SK-MEL-5 (cell line): Measurements from ENCODE around the gene KLF13. TPM values are rescaled to one million over a fixed set of nuclear protein-coding genes. Genes with fewer than 3 reads are reported as not detected.

Experiments
- DNase-seq: peaks from one replicate; pipeline ENCODE4 v3.0.0-alpha.2; 2016; ENCODE audit warnings: low read depth, low spot score
- in situ Hi-C: cut with HindIII; loops from 2 replicates; pipeline ENCODE4 v1.10.0; 2016; ENCODE audit warnings: low sequenced_read_pairs, high pct_unique_total_duplicates, low pct_unique_long_range_greater_than_20kb
- total RNA-seq: library from RNA; depleted of rRNA; stranded (reverse); fragments of >200 nt; shearing (Covaris generic); gene quantifications from 2 replicates; pipeline ENCODE4 v1.2.3, GENCODE V29; 2014

The KLF13 gene
- total RNA-seq, 1 experiment from 2014 or later, result 17.3 TPM

DNA sequence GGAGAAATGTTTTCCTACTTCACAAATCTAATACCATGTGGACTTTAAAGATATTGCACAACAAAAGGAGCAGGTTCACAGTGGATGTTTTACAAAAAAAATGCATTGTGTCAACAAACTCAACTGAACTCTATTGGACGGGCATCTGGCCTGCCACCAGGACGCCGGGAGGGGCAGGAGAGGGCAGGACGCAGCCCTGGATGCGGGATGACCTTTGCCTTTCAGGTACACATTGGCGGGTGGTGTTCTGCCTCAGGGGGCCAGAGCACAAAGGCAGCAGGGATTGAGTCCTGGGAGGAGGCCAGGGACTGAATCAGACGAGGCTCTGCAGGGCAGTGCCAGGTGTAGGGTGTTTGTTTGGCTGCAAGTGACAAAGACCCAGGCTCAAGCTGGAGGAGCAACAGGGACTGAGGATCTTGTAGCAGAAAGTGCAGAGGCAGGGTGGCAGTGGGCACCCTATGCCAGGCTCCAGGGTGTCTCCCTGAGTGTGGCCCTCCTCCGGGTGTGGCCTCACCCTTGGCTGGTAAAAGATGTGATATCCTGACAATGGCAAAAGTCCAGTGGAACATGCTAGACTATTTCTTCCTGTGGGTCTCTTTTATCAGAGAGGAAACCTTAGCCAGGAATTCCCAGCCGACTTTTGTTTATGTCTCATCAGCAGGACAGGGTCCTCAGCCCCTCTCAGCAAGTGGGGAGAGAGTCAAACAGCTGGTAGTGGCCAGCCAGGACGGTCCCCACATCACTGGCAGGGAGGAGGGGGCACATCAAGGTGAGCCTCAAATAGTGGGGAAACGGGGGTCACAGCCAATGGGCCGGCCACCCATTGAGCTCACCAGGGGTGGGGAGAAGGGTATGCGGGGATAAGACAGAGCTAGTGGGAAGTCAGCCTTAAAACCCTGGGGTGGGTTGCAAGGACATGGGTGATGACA, 29.7 kb upstream of the KLF13 start:
- no peak for DNase-seq
- in situ Hi-C loops, result no loop called here

DNA sequence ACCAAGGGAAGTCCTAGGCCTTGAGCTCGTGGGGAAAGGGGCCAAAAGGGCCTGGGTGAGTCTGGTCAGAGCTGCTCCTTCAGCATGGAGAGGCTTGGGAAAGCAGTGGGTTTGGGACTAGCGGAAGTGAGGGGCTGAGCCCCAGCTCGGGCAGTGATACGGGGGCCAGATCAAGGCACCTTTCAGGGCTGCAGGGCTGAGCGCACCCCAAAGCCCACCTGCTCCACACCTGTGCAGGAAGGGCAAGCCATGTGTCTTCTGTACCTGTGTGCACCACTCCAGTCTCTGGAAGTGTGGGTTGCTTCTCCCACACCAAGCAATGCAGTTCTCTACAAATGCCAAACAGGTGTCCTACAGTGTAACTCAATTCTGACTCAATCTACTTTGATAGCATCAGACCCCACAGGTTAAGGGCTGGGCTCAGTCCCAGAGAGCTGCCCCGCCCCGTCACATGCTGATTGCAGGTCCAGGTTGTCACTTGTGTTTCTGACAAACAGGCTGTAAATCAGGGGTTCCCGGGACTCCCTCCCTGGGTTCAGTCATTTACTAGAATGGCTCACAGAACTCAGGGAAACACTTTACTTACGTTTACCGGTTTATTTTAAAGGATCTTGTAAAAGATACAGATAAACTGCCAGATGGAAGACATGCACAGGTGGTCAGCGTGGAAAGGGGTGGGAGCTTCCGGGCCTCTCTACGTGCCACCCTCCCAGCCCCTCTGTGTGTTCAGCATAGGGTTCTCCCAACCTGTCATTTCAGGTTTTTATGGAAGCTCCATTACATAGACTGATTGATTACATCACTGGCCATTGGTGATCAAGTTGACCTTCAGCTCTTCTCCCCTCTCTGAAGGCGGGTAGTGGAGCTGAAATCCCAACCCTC, 28.8 kb upstream of the KLF13 start:
- no peak for DNase-seq
- in situ Hi-C loops, result no loop called here

DNA sequence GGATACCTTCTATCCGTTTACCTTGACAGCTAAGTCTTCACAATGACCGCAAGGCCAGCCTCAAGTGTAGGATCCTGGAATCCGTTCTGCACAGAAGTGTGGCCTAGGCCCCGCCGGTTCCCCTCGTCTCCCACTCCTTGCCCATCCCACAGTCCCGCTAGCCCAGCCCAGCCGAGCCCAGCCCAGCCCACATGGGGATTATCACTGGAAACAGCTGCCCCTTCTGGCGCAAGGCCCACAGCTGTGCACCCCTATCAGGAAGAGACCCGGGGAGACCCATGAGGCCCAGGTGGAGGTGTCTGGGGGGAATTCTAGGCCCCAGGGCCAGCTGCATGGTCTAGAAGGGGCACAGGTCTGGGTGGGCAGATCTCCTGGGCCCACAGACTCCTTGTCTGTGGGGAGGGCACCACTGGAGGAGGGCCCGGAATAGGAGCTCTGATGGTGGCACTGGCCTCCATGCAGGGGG, 27.9 kb upstream of the KLF13 start:
- in situ Hi-C loops, result no loop called here
- no peak for DNase-seq

DNA sequence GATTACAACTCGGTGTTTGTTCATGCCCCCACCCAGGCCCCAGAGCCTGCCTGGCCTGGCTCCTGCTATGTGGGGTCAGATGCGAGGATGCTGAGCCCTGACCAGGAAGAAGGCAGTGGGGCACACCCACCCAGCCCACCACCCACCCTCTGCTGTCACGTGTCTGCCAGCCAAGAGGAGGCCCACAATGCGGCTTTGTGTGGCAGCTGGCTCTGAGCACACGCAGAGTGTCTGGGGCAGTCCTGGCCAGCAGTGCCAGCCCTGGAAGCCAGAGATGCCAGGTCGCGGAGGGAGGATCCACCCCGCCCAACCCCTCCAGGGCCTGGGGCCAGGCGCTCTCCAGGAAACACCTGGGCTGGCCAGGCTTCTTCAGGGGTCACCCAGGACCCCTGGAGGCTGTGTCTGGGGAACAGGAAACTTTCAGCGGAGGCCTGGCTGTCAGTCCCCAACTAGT, 26.4 kb upstream of the KLF13 start:
- DNase-seq, result peak; percentile 54
- in situ Hi-C loops, result no loop called here

DNA sequence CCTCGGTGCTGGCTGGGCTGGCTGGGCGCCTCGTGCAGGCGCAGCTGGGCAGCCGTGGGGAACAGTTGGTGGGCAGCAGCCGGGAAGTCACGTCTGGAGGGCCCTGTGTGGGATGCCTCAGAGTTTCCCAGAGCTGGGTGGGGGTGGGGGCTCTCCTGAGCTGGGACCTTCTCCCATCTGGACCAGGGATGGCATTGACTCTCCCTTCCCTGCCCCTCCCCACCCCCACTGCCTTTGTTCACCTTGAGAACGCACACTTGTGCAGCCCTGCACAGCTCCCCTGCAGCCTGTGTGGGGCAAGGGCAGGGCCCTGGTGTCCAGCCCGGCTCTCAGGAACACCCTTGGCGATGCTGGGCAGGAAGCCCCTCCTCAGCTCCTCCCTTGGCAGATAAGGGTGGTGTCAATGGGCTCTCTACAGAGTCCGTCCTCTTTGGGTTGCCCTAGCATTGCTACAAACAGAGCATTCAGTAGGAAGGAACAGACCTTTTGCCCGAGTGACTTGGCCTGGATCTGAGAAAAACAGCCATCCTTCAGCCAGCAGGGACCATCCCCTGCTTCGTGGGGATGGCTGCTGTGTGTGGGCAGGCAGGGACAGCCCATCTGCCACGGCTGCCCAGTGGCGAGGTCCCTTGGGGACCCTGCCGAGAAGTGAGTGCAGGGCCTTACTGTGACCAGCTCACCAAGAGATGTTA, 25.5 kb upstream of the KLF13 start:
- DNase-seq, result no peak
- in situ Hi-C loops, result no loop called here

DNA sequence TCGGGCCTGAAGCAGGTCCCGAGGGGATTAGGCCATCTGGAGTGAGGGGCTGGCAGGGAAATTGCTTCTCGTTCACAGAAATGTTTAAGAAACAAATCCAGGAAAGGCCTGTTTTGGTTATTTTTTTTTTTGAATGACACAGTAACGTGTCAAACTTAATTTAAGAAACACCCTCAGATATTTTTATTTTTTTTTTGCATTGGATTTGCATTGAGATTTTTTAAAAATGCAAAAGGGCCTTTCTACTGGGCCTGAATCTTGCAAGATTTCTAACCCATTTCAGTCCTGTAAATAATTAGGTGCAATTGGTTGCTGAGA, 25.0 kb upstream of the KLF13 start:
- in situ Hi-C loops, result no loop called here
- DNase-seq, result no peak

DNA sequence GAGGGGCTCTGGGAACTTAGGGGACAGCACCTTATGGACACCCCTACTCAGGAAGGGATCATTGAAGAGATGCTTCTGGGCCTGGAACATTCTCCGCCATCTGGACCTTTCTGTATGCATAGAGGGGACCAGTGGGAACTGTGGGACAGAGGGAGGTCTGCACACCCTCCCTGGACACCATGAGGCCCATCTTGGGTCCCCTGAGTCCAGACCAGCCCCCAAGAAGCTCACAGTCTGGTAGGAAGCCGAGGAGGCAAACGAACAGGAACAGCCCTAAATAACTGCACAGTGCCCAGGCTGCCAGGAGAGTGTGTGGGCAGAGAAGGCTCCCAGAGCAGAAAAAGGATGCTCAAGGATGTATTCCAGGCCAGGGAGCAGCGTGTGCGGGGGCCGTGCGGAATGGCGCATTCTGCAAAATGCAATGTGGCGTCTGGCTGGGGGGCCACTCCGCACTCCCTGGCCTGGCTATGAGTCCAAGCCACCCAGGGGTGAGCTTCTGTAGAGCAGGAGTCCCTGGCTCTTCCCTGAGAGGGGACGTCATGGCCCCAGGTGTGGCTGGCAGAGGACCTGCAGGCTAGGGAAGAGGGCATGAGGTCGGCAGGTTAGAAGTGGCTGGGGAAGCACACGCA, 24.5 kb upstream of the KLF13 start:
- in situ Hi-C loops, result no loop called here
- DNase-seq, result no peak

DNA sequence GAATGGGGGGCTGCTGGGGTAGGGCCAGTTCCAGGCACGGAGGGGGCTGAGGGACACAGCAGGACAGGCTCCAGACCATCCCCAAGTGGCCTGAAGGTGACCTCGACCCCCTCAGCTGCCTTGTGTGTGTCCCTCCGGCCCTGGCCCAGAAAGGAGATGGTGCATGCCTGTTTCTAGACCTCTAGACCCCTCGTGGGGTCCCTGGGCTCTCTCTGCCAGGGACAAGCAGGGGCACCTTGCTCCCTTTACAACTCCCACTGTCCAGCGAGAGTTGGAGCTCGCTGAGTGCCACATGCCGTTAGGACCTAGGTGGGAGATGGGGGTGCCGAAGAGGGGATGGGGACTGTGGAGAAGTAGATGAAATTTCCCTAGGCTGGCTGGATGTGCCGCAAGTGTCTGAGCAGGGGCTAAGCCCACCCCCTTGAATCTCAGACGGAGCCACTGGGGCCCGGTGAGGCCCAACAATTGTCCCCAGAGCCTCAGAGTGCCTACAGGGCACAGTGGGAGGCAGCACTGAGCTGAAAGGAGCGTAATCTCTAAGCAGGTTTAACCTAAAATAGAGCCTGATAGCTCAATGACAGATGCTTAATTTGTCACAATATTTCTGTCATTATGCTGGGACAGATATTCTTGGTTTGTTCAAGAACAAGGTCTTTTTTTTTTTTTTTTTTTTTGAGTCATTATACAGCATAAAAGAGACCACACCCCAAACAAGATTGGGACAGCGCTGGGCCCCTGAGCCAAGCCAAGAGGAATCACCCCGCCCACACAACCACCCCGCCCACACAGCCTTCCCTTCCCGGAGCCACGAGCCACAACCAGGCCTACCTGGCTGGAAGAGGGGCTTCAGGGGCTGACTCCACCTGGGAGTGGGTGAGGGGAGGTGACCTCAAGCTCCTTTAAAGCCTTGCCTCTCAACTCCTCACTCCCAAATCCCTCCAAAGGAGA, 23.6 kb upstream of the KLF13 start:
- no peak for DNase-seq
- in situ Hi-C loops, result no loop called here

DNA sequence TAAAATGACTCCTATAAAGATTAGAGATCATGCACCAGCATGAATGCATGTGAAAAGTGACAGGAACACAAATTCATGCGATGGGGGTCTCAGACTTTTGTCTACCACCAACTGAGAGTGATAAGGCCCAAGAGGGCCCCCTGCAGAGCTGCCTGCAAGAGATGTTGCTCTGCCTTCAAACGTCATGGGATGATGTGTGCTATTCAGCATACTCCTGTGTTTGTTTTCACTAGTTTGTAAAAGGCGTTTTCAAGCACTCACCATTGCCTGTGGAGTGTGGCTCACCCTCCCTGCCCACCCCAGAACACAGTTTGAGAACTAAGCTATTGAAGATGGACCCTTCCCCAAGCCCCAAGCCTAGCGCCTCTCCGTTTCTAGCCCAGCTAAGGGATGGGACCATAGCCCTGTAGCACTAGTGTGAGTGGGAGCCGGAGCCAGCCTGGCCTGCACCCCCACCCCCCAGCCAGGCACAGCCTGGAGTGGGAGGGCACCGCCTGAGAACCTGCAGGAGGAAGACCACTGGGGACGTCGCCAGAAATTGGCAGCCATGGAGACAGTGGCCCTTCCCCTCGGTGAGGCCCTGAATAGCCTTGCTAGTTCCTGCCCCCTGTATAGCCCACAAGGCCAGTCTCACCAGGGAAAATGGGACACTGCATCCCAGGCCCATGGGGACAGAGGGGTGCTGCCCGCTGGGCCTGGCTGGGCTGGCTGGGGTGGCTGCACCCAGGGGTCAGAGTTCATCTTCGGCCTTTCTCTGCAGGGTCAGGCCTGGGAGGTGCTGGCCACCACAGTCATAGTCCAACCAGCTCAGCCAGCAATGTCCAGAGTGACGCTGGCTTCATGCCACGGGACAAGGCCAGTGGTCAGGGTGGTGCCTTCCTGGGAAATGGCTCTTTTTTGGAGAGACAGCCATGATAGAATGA, 22.6 kb upstream of the KLF13 start:
- in situ Hi-C loops, result no loop called here
- no peak for DNase-seq

DNA sequence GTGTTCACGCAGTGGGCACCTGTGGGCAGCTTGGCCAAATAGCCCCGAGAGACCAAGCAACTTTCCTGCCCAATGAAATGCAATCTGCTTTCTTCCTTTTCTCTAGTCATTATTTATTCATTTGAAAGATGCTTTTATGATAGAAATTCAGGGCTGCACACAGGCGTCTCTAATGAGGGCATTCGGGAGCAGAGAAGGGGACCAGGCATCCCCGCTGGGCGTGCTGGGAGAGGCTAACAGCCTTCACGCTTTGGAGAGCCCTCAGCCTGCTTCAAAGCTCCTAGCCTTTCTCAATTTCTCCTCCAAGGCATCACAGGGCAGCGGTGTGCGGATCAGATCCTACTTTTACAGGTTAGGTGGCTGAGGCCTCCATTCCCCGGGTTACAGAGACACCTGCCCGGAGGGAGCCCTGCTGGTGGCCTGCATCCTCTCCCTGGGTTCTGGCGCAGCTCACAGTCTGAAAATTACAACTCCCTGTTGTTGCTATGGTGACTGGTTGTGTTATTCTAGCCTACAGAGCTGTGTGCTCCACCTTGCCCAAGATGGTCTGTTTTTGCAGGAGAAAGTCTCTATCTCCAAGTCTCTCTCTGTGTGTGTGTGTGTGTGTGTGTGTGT, 21.8 kb upstream of the KLF13 start:
- in situ Hi-C loops, result no loop called here

DNA sequence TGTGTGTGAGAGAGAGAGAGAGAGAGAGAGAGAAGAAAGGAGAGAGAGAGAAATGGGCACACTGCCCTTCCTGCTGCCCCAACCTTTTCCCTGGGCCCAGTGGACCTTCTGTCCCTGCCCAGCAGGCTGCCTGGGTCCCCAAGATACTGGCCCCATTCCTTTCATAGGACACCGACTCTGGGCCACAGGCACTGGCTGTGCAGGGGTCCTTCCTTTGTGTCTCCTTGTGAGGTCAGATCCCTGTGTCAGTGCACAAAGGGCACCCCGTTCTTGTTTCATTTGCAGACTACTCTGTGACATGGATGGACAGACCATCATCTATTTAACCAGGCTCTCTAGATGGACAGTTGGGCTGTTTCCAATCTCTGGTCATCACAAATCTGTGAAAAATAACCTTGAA, 21.3 kb upstream of the KLF13 start:
- in situ Hi-C loops, result no loop called here

More for the DNA sequence above, 21.8 kb upstream of the KLF13 start:
- no peak for DNase-seq

DNA sequence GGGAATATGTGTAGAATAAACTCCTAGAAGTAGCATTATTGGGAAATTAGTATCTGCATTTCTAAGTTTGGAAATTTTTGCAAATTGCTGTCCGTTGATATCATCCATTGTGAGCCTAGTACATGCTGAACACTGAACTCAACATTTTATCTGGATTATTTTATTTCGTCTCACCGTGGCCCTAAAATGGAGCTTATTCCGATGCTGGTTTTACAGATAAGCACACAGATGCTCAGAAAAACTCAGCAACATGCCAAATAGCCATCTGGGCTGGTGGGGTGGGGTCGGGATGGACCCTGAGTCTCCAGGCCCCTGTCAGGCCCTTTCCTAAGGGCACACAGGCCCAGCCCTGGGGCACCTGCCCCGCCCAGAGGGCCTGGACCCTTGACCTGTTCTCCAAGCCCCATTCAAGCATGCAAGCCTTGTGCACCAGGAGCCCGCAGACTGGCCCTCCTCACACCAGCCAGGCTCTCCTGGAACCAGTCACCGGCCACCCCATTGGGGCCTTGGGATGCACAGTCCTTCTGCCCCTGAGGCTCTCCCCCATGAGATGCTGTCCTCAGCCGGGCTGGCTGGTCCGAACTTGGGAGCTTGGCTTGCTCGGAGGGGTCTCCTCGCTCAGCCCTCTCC, 20.7 kb upstream of the KLF13 start:
- in situ Hi-C loops, result no loop called here
- no peak for DNase-seq

More for the DNA sequence above, 21.3 kb upstream of the KLF13 start:
- no peak for DNase-seq

DNA sequence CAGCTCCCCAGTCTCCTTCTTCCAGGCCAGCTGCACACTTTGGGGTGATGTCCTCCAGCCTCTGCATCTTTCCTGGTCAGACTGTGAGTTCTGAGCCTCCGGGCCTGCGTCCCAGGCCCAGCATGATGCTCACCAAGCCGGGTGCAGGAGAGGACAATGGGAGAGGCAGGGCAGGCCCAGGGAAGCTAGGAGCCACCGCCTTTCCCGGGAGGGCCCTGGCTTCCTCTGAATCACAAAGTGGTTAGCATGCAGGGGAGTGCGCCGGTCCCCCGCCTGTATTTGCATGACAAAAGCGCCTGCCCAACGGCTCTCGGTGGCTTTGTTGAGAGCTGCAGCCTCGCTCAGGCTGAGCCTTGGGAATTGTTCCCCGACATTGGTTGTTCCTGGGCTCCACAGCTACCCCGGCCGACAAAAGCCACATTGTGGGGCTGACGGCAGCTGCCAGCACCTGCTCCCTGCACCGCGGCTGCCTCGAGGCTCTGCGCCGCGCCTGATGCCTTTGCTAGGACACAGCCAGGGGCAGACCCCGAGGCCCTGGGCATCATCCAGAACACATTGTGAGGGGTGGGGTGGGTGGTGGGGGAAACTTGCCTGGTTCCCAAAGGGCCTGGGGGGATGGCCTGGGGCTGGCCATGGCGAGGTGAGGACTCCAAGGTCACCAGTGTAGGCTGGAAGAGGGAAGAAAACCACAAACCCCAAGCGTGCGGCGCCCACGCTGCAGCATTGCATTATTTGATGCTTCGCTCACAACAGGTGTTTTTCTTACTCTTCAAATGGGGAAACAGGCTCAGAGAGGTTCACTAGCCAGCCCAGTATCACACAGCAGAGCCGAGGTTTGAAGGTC, 20.0 kb upstream of the KLF13 start:
- in situ Hi-C loops, result no loop called here

More for the DNA sequence above, 20.0 kb upstream of the KLF13 start:
- no peak for DNase-seq
